Kidney (tissue), 14 donors: ENCODE data around the gene NUDT16L1. TPM values are rescaled to one million over a fixed set of nuclear protein-coding genes. Genes with fewer than 3 reads are reported as not detected.

ENCODE experiments used
- DNase-seq, 5 donors: peaks; one replicate each; pipeline ENCODE4 v3.0.0-alpha.2; 2013 to 2020
- FAIRE-seq: peaks from 2 replicates; lab custom pipeline; 2012; peaks lifted over from hg19 to GRCh38; lab: Jason Lieb, UNC
- H3K27ac ChIP-seq, 2 donors: one replicate each; pipeline ENCODE4 v1.7.0; 2013; ENCODE audit warnings: low read depth in 2 of 2, low read length in 2 of 2, inconsistent platforms in 1 of 2
- H3K27me3 ChIP-seq: one replicate; pipeline ENCODE4 v1.7.1; 2013; ENCODE audit warnings: low read length, inconsistent platforms; ENCODE audit not compliant: control insufficient read depth, insufficient read depth
- H3K36me3 ChIP-seq, 3 donors: one replicate each; pipeline versions ENCODE4 v1.7.0 to v1.7.1; 2013; ENCODE audit warnings: low read length in 3 of 3, control low read depth in 1 of 3, inconsistent platforms in 1 of 3; ENCODE audit not compliant: insufficient read depth in 3 of 3, control insufficient read depth in 2 of 3
- H3K4me1 ChIP-seq, 3 donors: one replicate each; pipeline versions ENCODE4 v1.7.0 to v1.7.1; 2013; ENCODE audit warnings: low read length in 3 of 3, inconsistent platforms in 1 of 3, low read depth in 1 of 3; ENCODE audit not compliant: control insufficient read depth in 2 of 3, insufficient read depth in 2 of 3
- H3K4me3 ChIP-seq, 3 donors: one replicate each; pipeline versions ENCODE4 v1.7.0 to v1.8.1; 2013; ENCODE audit warnings: low read length in 3 of 3, control low read depth in 1 of 3, inconsistent platforms in 1 of 3
- H3K9ac ChIP-seq, 3 donors: one replicate each; pipeline versions ENCODE4 v1.7.0 to v1.7.1; 2013; ENCODE audit warnings: low read length in 3 of 3, control low read depth in 1 of 3, inconsistent platforms in 1 of 3
- H3K9me3 ChIP-seq, 3 donors: one replicate each; pipeline versions ENCODE4 v1.7.0 to v1.7.1; 2013; ENCODE audit warnings: low read length in 3 of 3, control low read depth in 1 of 3, inconsistent platforms in 1 of 3; ENCODE audit not compliant: control insufficient read depth in 2 of 3, insufficient read depth in 1 of 3
- intact Hi-C: fragments of 100-400 bp; cut with DNase I; formaldehyde crosslinking; loops from one replicate; pipeline ENCODE4 v1.11.1; 2022
- polyA plus RNA-seq: library from polyadenylated mRNA; stranded (reverse); fragments of 350-450 nt; fragmentation: Illumina TruSeq; extraction: RNeasy Lipid Tissue Mini Kit (QIAGEN cat#74804); gene quantifications from one replicate; pipeline ENCODE4 v1.2.3, GENCODE V29; 2014; ENCODE audit warnings: low read depth, low replicate concordance; ENCODE audit not compliant: insufficient read depth
- total RNA-seq: library from RNA; stranded (reverse); fragmentation: NEBNext Ultra II Directional; extraction: Animal tissue kit (Norgen Biotek cat#: 25700); gene quantifications from one replicate; pipeline ENCODE4 v1.2.1, GENCODE V29; 2021
- TF ChIP-seq, protein P1 (sequence below): IDR thresholded peaks from 3 replicates; pipeline ENCODE4 v1.5.1; 2012; ENCODE audit warnings: mild to moderate bottlenecking, moderate library complexity, borderline replicate concordance; ENCODE audit not compliant: insufficient read depth; ENCODE audit errors: extremely low read depth
- donor health status: control.
- donor health status: control.
- donor health status: control.
- donor health status: control.
- donor health status: control.
- donor health status: DM: yes; HTN: yes; CAD: no.
- donor health status: Normal renal cell carcinoma (clear cell type).

Gene NUDT16L1
- total and polyA plus RNA-seq, 2 donors from 2014 or later = 30.6 to 69.4 TPM

DNA sequence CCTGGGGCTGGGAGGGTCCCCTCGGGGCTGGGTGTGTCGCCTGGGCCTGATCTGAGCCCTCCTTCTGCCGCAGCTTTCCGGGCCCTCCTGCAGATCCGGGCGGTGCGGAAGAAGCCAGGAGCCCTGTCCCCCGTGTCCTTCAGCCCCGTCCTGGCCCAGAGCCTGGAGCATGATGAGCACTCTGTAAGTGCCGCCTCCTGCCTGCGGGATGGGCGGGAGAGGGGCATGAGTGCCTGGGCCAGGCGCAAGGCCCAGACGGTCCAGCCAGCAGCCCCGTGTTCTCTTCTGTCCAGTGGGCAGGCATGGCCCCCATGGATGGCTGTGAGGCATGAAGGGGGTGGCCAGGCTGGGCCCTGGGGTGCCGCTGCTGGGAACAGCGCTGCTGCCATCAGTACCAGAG lies 16.0 kb upstream of the NUDT16L1 start:
- DNase-seq (no peak), FAIRE-seq (no peak)
- no peaks in the 10 kb centered on the region for H3K9me3 ChIP-seq
- no peak overlapping the region for H3K9ac ChIP-seq
- peaks cover 0 to 7% (median 6%) of the 10 kb centered on the region in 3 donors for H3K36me3 ChIP-seq
- H3K27ac ChIP-seq = no peak overlapping the region
- H3K27me3 ChIP-seq = no peaks in the 10 kb centered on the region
- H3K4me3 ChIP-seq = no peak overlapping the region
- H3K4me1 ChIP-seq = peaks cover 0 to 16% (median 12%) of the 10 kb centered on the region in 3 donors
- TF ChIP-seq, protein P1, sequence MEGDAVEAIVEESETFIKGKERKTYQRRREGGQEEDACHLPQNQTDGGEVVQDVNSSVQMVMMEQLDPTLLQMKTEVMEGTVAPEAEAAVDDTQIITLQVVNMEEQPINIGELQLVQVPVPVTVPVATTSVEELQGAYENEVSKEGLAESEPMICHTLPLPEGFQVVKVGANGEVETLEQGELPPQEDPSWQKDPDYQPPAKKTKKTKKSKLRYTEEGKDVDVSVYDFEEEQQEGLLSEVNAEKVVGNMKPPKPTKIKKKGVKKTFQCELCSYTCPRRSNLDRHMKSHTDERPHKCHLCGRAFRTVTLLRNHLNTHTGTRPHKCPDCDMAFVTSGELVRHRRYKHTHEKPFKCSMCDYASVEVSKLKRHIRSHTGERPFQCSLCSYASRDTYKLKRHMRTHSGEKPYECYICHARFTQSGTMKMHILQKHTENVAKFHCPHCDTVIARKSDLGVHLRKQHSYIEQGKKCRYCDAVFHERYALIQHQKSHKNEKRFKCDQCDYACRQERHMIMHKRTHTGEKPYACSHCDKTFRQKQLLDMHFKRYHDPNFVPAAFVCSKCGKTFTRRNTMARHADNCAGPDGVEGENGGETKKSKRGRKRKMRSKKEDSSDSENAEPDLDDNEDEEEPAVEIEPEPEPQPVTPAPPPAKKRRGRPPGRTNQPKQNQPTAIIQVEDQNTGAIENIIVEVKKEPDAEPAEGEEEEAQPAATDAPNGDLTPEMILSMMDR = no peak
- intact Hi-C loops = no loop called here

DNA sequence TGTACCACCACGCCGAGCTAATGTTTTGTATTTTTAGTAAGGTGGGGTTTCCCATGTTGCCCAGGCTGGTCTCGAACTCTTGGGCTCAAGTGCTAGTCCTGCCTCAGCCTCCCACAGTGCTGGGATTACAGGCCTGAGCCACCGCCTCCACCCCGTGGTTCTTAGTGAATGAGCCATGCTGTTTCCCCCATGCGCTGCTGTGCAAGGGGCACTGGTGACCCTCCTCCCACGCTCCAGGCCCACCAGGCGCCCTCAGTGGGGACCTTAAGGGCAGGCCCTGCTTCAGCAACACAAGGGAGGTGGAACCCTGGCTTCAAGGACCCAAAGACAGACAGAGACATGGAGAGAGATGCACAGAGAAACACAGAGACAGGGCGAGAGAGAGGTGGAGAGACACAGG lies 15.4 kb upstream of the NUDT16L1 start:
- H3K9ac ChIP-seq = no peak overlapping the region
- H3K27me3 ChIP-seq = no peaks in the 10 kb centered on the region
- TF ChIP-seq, protein P1 = no peak
- H3K4me1 ChIP-seq = peaks cover 0 to 16% (median 12%) of the 10 kb centered on the region in 3 donors
- H3K9me3 ChIP-seq = no peaks in the 10 kb centered on the region
- no peak for DNase-seq
- H3K27ac ChIP-seq = no peak overlapping the region
- H3K36me3 ChIP-seq = peaks cover 0 to 7% (median 6%) of the 10 kb centered on the region in 3 donors
- intact Hi-C loops = no loop called here
- no peak overlapping the region for H3K4me3 ChIP-seq
- FAIRE-seq = no peak

DNA sequence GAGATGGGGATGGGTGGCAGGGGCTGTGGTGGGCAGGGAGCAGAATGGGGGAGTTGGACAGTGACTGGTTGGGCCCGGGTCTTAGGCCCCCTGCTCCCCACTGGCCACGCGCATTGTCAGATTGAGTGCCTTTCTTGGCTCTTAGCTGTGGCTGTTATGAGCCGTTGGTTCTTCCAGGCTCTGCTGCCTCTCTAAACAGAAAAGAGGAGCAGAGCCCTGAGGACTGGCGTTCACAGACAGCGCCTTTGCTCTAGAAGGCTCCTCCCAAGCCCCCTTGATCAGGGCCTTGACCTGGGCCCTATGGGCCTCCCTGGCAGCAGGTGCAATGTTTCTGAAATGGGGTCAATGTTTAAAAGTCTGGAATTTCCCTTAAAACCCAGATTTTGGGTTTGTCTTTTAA lies 14.8 kb upstream of the NUDT16L1 start:
- peak overlapping the region; percentile 51 to 64 for H3K27ac ChIP-seq
- DNase-seq (no peak), FAIRE-seq (no peak)
- H3K4me3 ChIP-seq = no peak overlapping the region
- peaks cover 0 to 16% (median 12%) of the 10 kb centered on the region in 3 donors for H3K4me1 ChIP-seq
- H3K36me3 ChIP-seq = peaks cover 0 to 5% (median 4%) of the 10 kb centered on the region in 3 donors
- no peaks in the 10 kb centered on the region for H3K27me3 ChIP-seq
- TF ChIP-seq, protein P1 = no peak
- no peaks in the 10 kb centered on the region for H3K9me3 ChIP-seq
- intact Hi-C loops = no loop called here
- no peak overlapping the region for H3K9ac ChIP-seq
